ENCODE measurements around the gene MACC1.

The MACC1 gene

GRCh38 chr7:20113427-20114027 lies 103.7 kb downstream of the MACC1 start:
- no peak overlapping the region for H3K4ac ChIP-seq (ENCODE audit: low read depth, low read length)
- H2AFZ ChIP-seq (ENCODE audit: insufficient read depth, low read length, poor library complexity): no peak overlapping the region
- WGBS (ENCODE audit: extremely low coverage, insufficient coverage, insufficient read length): no CpG with 5 or more reads among the region's 4 CpGs
- no peak overlapping the region for H2BK120ac ChIP-seq (ENCODE audit: insufficient read depth, low read length, poor library complexity)
- H3K4me3 ChIP-seq (ENCODE audit: low read depth, low read length): no peak overlapping the region
- no peak overlapping the region for H2BK12ac ChIP-seq (ENCODE audit: low read length)
- H4K91ac ChIP-seq (ENCODE audit: low read depth, low read length): no peak overlapping the region
- no peak overlapping the region for H3K27ac ChIP-seq (ENCODE audit: low read depth, low read length)
- no peak overlapping the region for H2AK5ac ChIP-seq (ENCODE audit: low read length)
- no peak overlapping the region for H2BK5ac ChIP-seq (ENCODE audit: low read depth, low read length, poor library complexity)
- H3K36me3 ChIP-seq (ENCODE audit: control insufficient read depth in 1 of 2, insufficient read depth in 2 of 2, low read length in 2 of 2): no peaks in the 10 kb centered on the region
- no peak overlapping the region for H3K23ac ChIP-seq (ENCODE audit: low read length)
- no peak overlapping the region for H3K18ac ChIP-seq (ENCODE audit: low read length)
- no peak overlapping the region for H4K8ac ChIP-seq (ENCODE audit: low read depth, low read length)
- no peaks in the 10 kb centered on the region for H3K4me1 ChIP-seq (ENCODE audit: control insufficient read depth in 1 of 2, insufficient read depth in 2 of 2, low read length in 2 of 2)
- no peak overlapping the region for H4K12ac ChIP-seq (ENCODE audit: low read depth, low read length)
- no peaks in the 10 kb centered on the region for H3K27me3 ChIP-seq (ENCODE audit: insufficient read depth, low read length)
- H3K79me1 ChIP-seq (ENCODE audit: low read length): no peaks in the 10 kb centered on the region
- DNase-seq: peak in 1 of 2 donors; percentile 6
- H3K14ac ChIP-seq (ENCODE audit: low read length): no peak overlapping the region
- H3K9me3 ChIP-seq (ENCODE audit: insufficient read depth, low read depth, low read length): no peaks in the 10 kb centered on the region
- no peak overlapping the region for H3K4me2 ChIP-seq (ENCODE audit: low read length)
- H3K79me2 ChIP-seq (ENCODE audit: control insufficient read depth, insufficient read depth, low read length, poor library complexity): no peaks in the 10 kb centered on the region
- H3K9ac ChIP-seq (ENCODE audit: low read length): no peak overlapping the region

GRCh38 chr7:20112696-20113095 lies 104.5 kb downstream of the MACC1 start:
- Histone ChIP-seq H4K8ac (ENCODE audit: low read depth, low read length) (no peak overlapping the region), H3K4me2 (ENCODE audit: low read length) (no peak overlapping the region), H3K36me3 (ENCODE audit: control insufficient read depth in 1 of 2, insufficient read depth in 2 of 2, low read length in 2 of 2) (no peaks in the 10 kb centered on the region), H2BK5ac (ENCODE audit: low read depth, low read length, poor library complexity) (no peak overlapping the region), H3K14ac (ENCODE audit: low read length) (no peak overlapping the region), H3K27ac (ENCODE audit: low read depth, low read length) (no peak overlapping the region), H3K4me1 (ENCODE audit: control insufficient read depth in 1 of 2, insufficient read depth in 2 of 2, low read length in 2 of 2) (no peaks in the 10 kb centered on the region), H2BK12ac (ENCODE audit: low read length) (no peak overlapping the region), H3K18ac (ENCODE audit: low read length) (no peak overlapping the region), H3K4ac (ENCODE audit: low read depth, low read length) (no peak overlapping the region), H3K79me1 (ENCODE audit: low read length) (no peaks in the 10 kb centered on the region), H3K23ac (ENCODE audit: low read length) (no peak overlapping the region), H2AFZ (ENCODE audit: insufficient read depth, low read length, poor library complexity) (no peak overlapping the region), H3K27me3 (ENCODE audit: insufficient read depth, low read length) (no peaks in the 10 kb centered on the region), H2BK120ac (ENCODE audit: insufficient read depth, low read length, poor library complexity) (no peak overlapping the region), H3K9ac (ENCODE audit: low read length) (no peak overlapping the region), H3K4me3 (ENCODE audit: low read depth, low read length) (no peak overlapping the region), H2AK5ac (ENCODE audit: low read length) (no peak overlapping the region), H4K12ac (ENCODE audit: low read depth, low read length) (no peak overlapping the region), H4K91ac (ENCODE audit: low read depth, low read length) (no peak overlapping the region), H3K79me2 (ENCODE audit: control insufficient read depth, insufficient read depth, low read length, poor library complexity) (no peaks in the 10 kb centered on the region), H3K9me3 (ENCODE audit: insufficient read depth, low read depth, low read length) (no peaks in the 10 kb centered on the region)
- DNase-seq: no peak

- no peak for DNase-seq
- H2AFZ ChIP-seq (ENCODE audit: insufficient read depth, low read length, poor library complexity): no peak overlapping the region
- no CpG with 5 or more reads among the region's 2 CpGs for WGBS (ENCODE audit: extremely low coverage, insufficient coverage, insufficient read length)
These were observed 105.2 kb downstream of the MACC1 start for GRCh38 chr7:20111821-20112542.

GRCh38 chr7:20107582-20107981 lies 109.6 kb downstream of the MACC1 start:
- H3K27ac ChIP-seq (ENCODE audit: low read depth, low read length): no peak overlapping the region
- no peak overlapping the region for H3K4ac ChIP-seq (ENCODE audit: low read depth, low read length)
- WGBS (ENCODE audit: extremely low coverage, insufficient coverage, insufficient read length): no CpG with 5 or more reads among the region's 3 CpGs
- H3K27me3 ChIP-seq (ENCODE audit: insufficient read depth, low read length): no peaks in the 10 kb centered on the region
- no peaks in the 10 kb centered on the region for H3K4me1 ChIP-seq (ENCODE audit: control insufficient read depth in 1 of 2, insufficient read depth in 2 of 2, low read length in 2 of 2)
- DNase-seq: no peak
- no peak overlapping the region for H3K14ac ChIP-seq (ENCODE audit: low read length)
- H4K12ac ChIP-seq (ENCODE audit: low read depth, low read length): no peak overlapping the region
- no peak overlapping the region for H3K9ac ChIP-seq (ENCODE audit: low read length)
- no peak overlapping the region for H3K4me3 ChIP-seq (ENCODE audit: low read depth, low read length)
- no peak overlapping the region for H2AK5ac ChIP-seq (ENCODE audit: low read length)
- no peak overlapping the region for H2BK120ac ChIP-seq (ENCODE audit: insufficient read depth, low read length, poor library complexity)
- H3K9me3 ChIP-seq (ENCODE audit: insufficient read depth, low read depth, low read length): no peaks in the 10 kb centered on the region
- H4K8ac ChIP-seq (ENCODE audit: low read depth, low read length): no peak overlapping the region
- H2BK12ac ChIP-seq (ENCODE audit: low read length): no peak overlapping the region
- no peak overlapping the region for H3K23ac ChIP-seq (ENCODE audit: low read length)
- H3K36me3 ChIP-seq (ENCODE audit: control insufficient read depth in 1 of 2, insufficient read depth in 2 of 2, low read length in 2 of 2): no peaks in the 10 kb centered on the region
- H3K79me2 ChIP-seq (ENCODE audit: control insufficient read depth, insufficient read depth, low read length, poor library complexity): no peaks in the 10 kb centered on the region
- no peak overlapping the region for H2AFZ ChIP-seq (ENCODE audit: insufficient read depth, low read length, poor library complexity)
- no peak overlapping the region for H3K18ac ChIP-seq (ENCODE audit: low read length)
- H4K91ac ChIP-seq (ENCODE audit: low read depth, low read length): no peak overlapping the region
- H2BK5ac ChIP-seq (ENCODE audit: low read depth, low read length, poor library complexity): no peak overlapping the region
- H3K4me2 ChIP-seq (ENCODE audit: low read length): no peak overlapping the region
- no peaks in the 10 kb centered on the region for H3K79me1 ChIP-seq (ENCODE audit: low read length)

More at GRCh38 chr7:20111821-20112542, 105.2 kb downstream of the MACC1 start:
- Histone ChIP-seq H3K4me3 (ENCODE audit: low read depth, low read length) (no peak overlapping the region), H2AK5ac (ENCODE audit: low read length) (no peak overlapping the region), H3K4me2 (ENCODE audit: low read length) (no peak overlapping the region), H3K79me1 (ENCODE audit: low read length) (no peaks in the 10 kb centered on the region), H3K23ac (ENCODE audit: low read length) (no peak overlapping the region), H4K91ac (ENCODE audit: low read depth, low read length) (no peak overlapping the region), H3K27ac (ENCODE audit: low read depth, low read length) (no peak overlapping the region), H4K12ac (ENCODE audit: low read depth, low read length) (no peak overlapping the region), H3K36me3 (ENCODE audit: control insufficient read depth in 1 of 2, insufficient read depth in 2 of 2, low read length in 2 of 2) (no peaks in the 10 kb centered on the region), H3K9ac (ENCODE audit: low read length) (no peak overlapping the region), H4K8ac (ENCODE audit: low read depth, low read length) (no peak overlapping the region), H3K27me3 (ENCODE audit: insufficient read depth, low read length) (no peaks in the 10 kb centered on the region), H3K4ac (ENCODE audit: low read depth, low read length) (no peak overlapping the region), H2BK5ac (ENCODE audit: low read depth, low read length, poor library complexity) (no peak overlapping the region), H3K9me3 (ENCODE audit: insufficient read depth, low read depth, low read length) (no peaks in the 10 kb centered on the region), H2BK120ac (ENCODE audit: insufficient read depth, low read length, poor library complexity) (no peak overlapping the region), H3K79me2 (ENCODE audit: control insufficient read depth, insufficient read depth, low read length, poor library complexity) (no peaks in the 10 kb centered on the region), H2BK12ac (ENCODE audit: low read length) (no peak overlapping the region), H3K4me1 (ENCODE audit: control insufficient read depth in 1 of 2, insufficient read depth in 2 of 2, low read length in 2 of 2) (no peaks in the 10 kb centered on the region), H3K18ac (ENCODE audit: low read length) (no peak overlapping the region), H3K14ac (ENCODE audit: low read length) (no peak overlapping the region)
